HG03575 (cell line): ENCODE measurements around the gene CITED4.
A peak's percentile ranks its signal among the peaks of the same experiment; 100 is the strongest.
"Not testable (repeated sequence)": the region's sequence is repeated elsewhere in the genome, so short reads cannot be mapped to it uniquely, and the experiment has no call there.

Source experiments
- ATAC-seq: cut with Tn5 transposase; IDR thresholded peaks from one replicate; pipeline ENCODE4 v1.9.1; 2021; ENCODE audit not compliant: unreplicated experiment, insufficient number of reproducible peaks, low FRiP score; ENCODE audit errors: extremely low read depth

CITED4 gene

GRCh38 chr1:40862008-40862863 is at the start of gene CITED4:
Gene CITED4, minus strand, starts transcription at chr1:40862363. Its CDS starts 236 bp downstream, at chr1:40862127.
- peak; percentile 63 for ATAC-seq

- ATAC-seq = no peak
These were observed 48.9 kb upstream of the CITED4 start for GRCh38 chr1:40911105-40911504.

- no peak for ATAC-seq
These were observed 47.1 kb upstream of the CITED4 start for GRCh38 chr1:40909281-40909680.

- no peak for ATAC-seq
These were observed 46.2 kb upstream of the CITED4 start for GRCh38 chr1:40908350-40908749.

- ATAC-seq = no peak
These were observed 45.7 kb upstream of the CITED4 start for GRCh38 chr1:40907899-40908298.

- no peak for ATAC-seq
These were observed 44.7 kb upstream of the CITED4 start for GRCh38 chr1:40906781-40907400.

GRCh38 chr1:40905061-40905460 is 42.9 kb upstream of the CITED4 start:
- no peak for ATAC-seq

- no peak for ATAC-seq
These were observed 40.9 kb upstream of the CITED4 start for GRCh38 chr1:40903106-40903505.

GRCh38 chr1:40901886-40902852 is 40.0 kb upstream of the CITED4 start:
- ATAC-seq = no peak

GRCh38 chr1:40899230-40899870 is 37.2 kb upstream of the CITED4 start:
- no peak for ATAC-seq

- ATAC-seq = no peak
These were observed 36.3 kb upstream of the CITED4 start for GRCh38 chr1:40898431-40898901.

- ATAC-seq = no peak
These were observed 35.4 kb upstream of the CITED4 start for GRCh38 chr1:40897513-40897912.

GRCh38 chr1:40896482-40896881 is 34.3 kb upstream of the CITED4 start:
- no peak for ATAC-seq

GRCh38 chr1:40895601-40896000 is 33.4 kb upstream of the CITED4 start:
- ATAC-seq = no peak

- not testable (repeated sequence) for ATAC-seq
These were observed 32.7 kb upstream of the CITED4 start for GRCh38 chr1:40894858-40895257.

GRCh38 chr1:40894455-40894854 is 32.3 kb upstream of the CITED4 start:
- no peak for ATAC-seq

- no peak for ATAC-seq
These were observed 31.8 kb upstream of the CITED4 start for GRCh38 chr1:40893946-40894345.

- ATAC-seq = no peak
These were observed 30.2 kb upstream of the CITED4 start for GRCh38 chr1:40892354-40892753.

- no peak for ATAC-seq
These were observed 28.6 kb upstream of the CITED4 start for GRCh38 chr1:40890771-40891170.
